Activated CD4-positive, alpha-beta T cell treated with anti-CD3 and anti-CD28 coated beads, Interleukin-2, amount 10 ng/mL, durations not matched to agents 24 days and 14 days (primary cell): ENCODE results near the gene TBC1D16. TPM values are rescaled to one million over a fixed set of nuclear protein-coding genes. Genes with fewer than 3 reads are reported as not detected.
"Not testable (repeated sequence)": the region's sequence is repeated elsewhere in the genome, so short reads cannot be mapped to it uniquely, and the experiment has no call there.

ENCODE experiments used
- DNase-seq: peaks from one replicate; pipeline ENCODE4 v3.0.0; 2022
- H3K27ac Mint-ChIP-seq: one replicate; pipeline ENCODE4 v1.8.0; 2022; ENCODE audit warnings: mild to moderate bottlenecking, mixed read lengths
- H3K27me3 Mint-ChIP-seq: one replicate; pipeline ENCODE4 v1.8.0; 2022; ENCODE audit warnings: mixed read lengths
- H3K36me3 Mint-ChIP-seq: one replicate; pipeline ENCODE4 v1.8.0; 2022; ENCODE audit warnings: low read depth, mild to moderate bottlenecking, mixed read lengths
- H3K4me1 Mint-ChIP-seq: one replicate; pipeline ENCODE4 v1.8.0; 2021; ENCODE audit warnings: mixed read lengths
- H3K4me3 Mint-ChIP-seq: one replicate; pipeline ENCODE4 v1.8.0; 2022; ENCODE audit warnings: mild to moderate bottlenecking, moderate library complexity, mixed read lengths
- H3K9me3 Mint-ChIP-seq: one replicate; pipeline ENCODE4 v1.8.0; 2021; ENCODE audit warnings: mixed read lengths
- intact Hi-C: fragments of 100-400 bp; cut with micrococcal nuclease; formaldehyde crosslinking; loops from one replicate; pipeline ENCODE4 v1.15.1; 2023
- total RNA-seq: library from RNA; stranded (reverse); gene quantifications from 2 replicates; pipeline ENCODE4 v1.2.3, GENCODE V29; 2022

Gene TBC1D16
- total RNA-seq, 1 donor from 2014 or later = 1.4 TPM

- Mint-ChIP-seq H3K9me3 (no peaks in the 10 kb centered on the region), H3K27ac (no peak overlapping the region), H3K4me1 (peaks cover 2% of the 10 kb centered on the region), H3K4me3 (no peak overlapping the region), H3K27me3 (peaks cover 20% of the 10 kb centered on the region), H3K36me3 (no peaks in the 10 kb centered on the region)
- DNase-seq = no peak
- intact Hi-C loops = no loop called here
Observed at GRCh38 chr17:79966681-79967080, 69.0 kb downstream of the TBC1D16 start.

- peaks cover 2% of the 10 kb centered on the region for H3K4me1 Mint-ChIP-seq
- H3K9me3 Mint-ChIP-seq = no peaks in the 10 kb centered on the region
- no peaks in the 10 kb centered on the region for H3K36me3 Mint-ChIP-seq
- no peak overlapping the region for H3K4me3 Mint-ChIP-seq
- DNase-seq = no peak
- intact Hi-C loops = no loop called here
- H3K27ac Mint-ChIP-seq = no peak overlapping the region
- peaks cover 18% of the 10 kb centered on the region for H3K27me3 Mint-ChIP-seq
Observed at GRCh38 chr17:79965806-79966205, 69.9 kb downstream of the TBC1D16 start.

GRCh38 chr17:79962467-79962866, 73.2 kb downstream of the TBC1D16 start:
- H3K27me3 Mint-ChIP-seq = peaks cover 16% of the 10 kb centered on the region
- H3K36me3 Mint-ChIP-seq, intact Hi-C loops: not testable (repeated sequence)

GRCh38 chr17:79961567-79961966, 74.1 kb downstream of the TBC1D16 start:
- H3K4me1 Mint-ChIP-seq, H3K27ac Mint-ChIP-seq, H3K9me3 Mint-ChIP-seq, DNase-seq, intact Hi-C loops, H3K4me3 Mint-ChIP-seq, H3K36me3 Mint-ChIP-seq: not testable (repeated sequence)
- peaks cover 16% of the 10 kb centered on the region for H3K27me3 Mint-ChIP-seq

More at GRCh38 chr17:79962467-79962866, 73.2 kb downstream of the TBC1D16 start:
- not testable (repeated sequence) for DNase-seq, H3K9me3 Mint-ChIP-seq, H3K4me3 Mint-ChIP-seq, H3K4me1 Mint-ChIP-seq, H3K27ac Mint-ChIP-seq

- Mint-ChIP-seq H3K36me3 (no peaks in the 10 kb centered on the region), H3K4me3 (no peak overlapping the region), H3K27ac (no peak overlapping the region), H3K9me3 (no peaks in the 10 kb centered on the region), H3K4me1 (no peaks in the 10 kb centered on the region), H3K27me3 (peaks cover 11% of the 10 kb centered on the region)
- no peak for DNase-seq
- intact Hi-C loops = no loop called here
Observed at GRCh38 chr17:79960788-79961522, 74.7 kb downstream of the TBC1D16 start.

GRCh38 chr17:79959042-79959441, 76.6 kb downstream of the TBC1D16 start:
- intact Hi-C loops = no loop called here
- DNase-seq = no peak
- H3K27me3 Mint-ChIP-seq = peaks cover 11% of the 10 kb centered on the region
- no peak overlapping the region for H3K27ac Mint-ChIP-seq
- H3K36me3 Mint-ChIP-seq = no peaks in the 10 kb centered on the region
- H3K4me1 Mint-ChIP-seq = no peaks in the 10 kb centered on the region
- no peak overlapping the region for H3K4me3 Mint-ChIP-seq
- no peaks in the 10 kb centered on the region for H3K9me3 Mint-ChIP-seq

GRCh38 chr17:79956853-79957252, 78.8 kb downstream of the TBC1D16 start:
- Mint-ChIP-seq H3K9me3 (no peaks in the 10 kb centered on the region), H3K4me1 (no peaks in the 10 kb centered on the region), H3K27me3 (peaks cover 11% of the 10 kb centered on the region), H3K36me3 (no peaks in the 10 kb centered on the region), H3K27ac (no peak overlapping the region), H3K4me3 (no peak overlapping the region)
- DNase-seq = no peak
- intact Hi-C loops = no loop called here

- DNase-seq, H3K27ac Mint-ChIP-seq, H3K4me3 Mint-ChIP-seq, H3K9me3 Mint-ChIP-seq, intact Hi-C loops, H3K36me3 Mint-ChIP-seq, H3K4me1 Mint-ChIP-seq: not testable (repeated sequence)
- H3K27me3 Mint-ChIP-seq = peaks cover 11% of the 10 kb centered on the region
Observed at GRCh38 chr17:79956441-79956735, 79.3 kb downstream of the TBC1D16 start.

- no peaks in the 10 kb centered on the region for H3K9me3 Mint-ChIP-seq
- no peak overlapping the region for H3K27ac Mint-ChIP-seq
- H3K4me1 Mint-ChIP-seq = no peaks in the 10 kb centered on the region
- H3K36me3 Mint-ChIP-seq = no peaks in the 10 kb centered on the region
- no peak for DNase-seq
- no peak overlapping the region for H3K4me3 Mint-ChIP-seq
- peaks cover 11% of the 10 kb centered on the region for H3K27me3 Mint-ChIP-seq
- intact Hi-C loops = no loop called here
Observed at GRCh38 chr17:79955691-79956440, 79.8 kb downstream of the TBC1D16 start.

GRCh38 chr17:79955167-79955549, 80.5 kb downstream of the TBC1D16 start:
- no peak overlapping the region for H3K4me3 Mint-ChIP-seq
- no peaks in the 10 kb centered on the region for H3K9me3 Mint-ChIP-seq
- H3K36me3 Mint-ChIP-seq = no peaks in the 10 kb centered on the region
- no peak for DNase-seq
- H3K27me3 Mint-ChIP-seq = peaks cover 11% of the 10 kb centered on the region
- intact Hi-C loops = no loop called here
- H3K4me1 Mint-ChIP-seq = no peaks in the 10 kb centered on the region
- H3K27ac Mint-ChIP-seq = no peak overlapping the region

GRCh38 chr17:79954281-79955166, 81.1 kb downstream of the TBC1D16 start:
- Mint-ChIP-seq H3K36me3 (no peaks in the 10 kb centered on the region), H3K4me1 (no peaks in the 10 kb centered on the region), H3K27ac (no peak overlapping the region), H3K4me3 (no peak overlapping the region), H3K27me3 (peaks cover 10% of the 10 kb centered on the region), H3K9me3 (no peaks in the 10 kb centered on the region)
- DNase-seq = no peak
- intact Hi-C loops = no loop called here

- DNase-seq = no peak
- Mint-ChIP-seq H3K36me3 (no peaks in the 10 kb centered on the region), H3K4me1 (no peaks in the 10 kb centered on the region), H3K4me3 (no peak overlapping the region), H3K27ac (no peak overlapping the region), H3K9me3 (no peaks in the 10 kb centered on the region), H3K27me3 (peaks cover 7% of the 10 kb centered on the region)
- intact Hi-C loops = no loop called here
Observed at GRCh38 chr17:79953335-79953734, 82.3 kb downstream of the TBC1D16 start.

GRCh38 chr17:79952901-79953300, 82.8 kb downstream of the TBC1D16 start:
- Mint-ChIP-seq H3K27me3 (peaks cover 7% of the 10 kb centered on the region), H3K27ac (no peak overlapping the region), H3K4me3 (no peak overlapping the region), H3K9me3 (no peaks in the 10 kb centered on the region), H3K4me1 (no peaks in the 10 kb centered on the region), H3K36me3 (no peaks in the 10 kb centered on the region)
- intact Hi-C loops = no loop called here
- no peak for DNase-seq
